Osteoblast (primary cell): ENCODE measurements around the gene PLVAP. TPM values are rescaled to one million over a fixed set of nuclear protein-coding genes. Genes with fewer than 3 reads are reported as not detected.

Experiments
- DNase-seq: peaks from one replicate; pipeline ENCODE4 v3.0.0; 2011; ENCODE audit warnings: low spot score, mixed read lengths; ENCODE audit not compliant: insufficient read length; ENCODE audit errors: missing footprints
- H2AFZ ChIP-seq: 2 replicates; pipeline ENCODE4 v1.6.0; 2011; ENCODE audit warnings: mild to moderate bottlenecking, low read length
- H3K27ac ChIP-seq: 2 replicates; pipeline ENCODE4 v1.5.1; 2011; ENCODE audit warnings: mild to moderate bottlenecking, low read depth, low read length, moderate library complexity
- H3K27me3 ChIP-seq: 2 replicates; pipeline ENCODE4 v1.6.0; 2012; ENCODE audit warnings: mild to moderate bottlenecking, control low read depth, inconsistent platforms, low read length, moderate library complexity; ENCODE audit not compliant: insufficient read depth
- H3K36me3 ChIP-seq: 2 replicates; pipeline ENCODE4 v1.5.1; 2011; ENCODE audit warnings: mild to moderate bottlenecking, low read length, control low read depth, moderate library complexity; ENCODE audit not compliant: insufficient read depth
- H3K4me1 ChIP-seq: 2 replicates; pipeline ENCODE4 v1.5.1; 2011; ENCODE audit warnings: mild to moderate bottlenecking, low read length, control low read depth, moderate library complexity; ENCODE audit not compliant: insufficient read depth
- H3K4me2 ChIP-seq: 2 replicates; pipeline ENCODE4 v1.6.0; 2011; ENCODE audit warnings: mild to moderate bottlenecking, low read length; ENCODE audit not compliant: insufficient read depth
- H3K4me3 ChIP-seq: fragments of 200-600 bp; sonication (generic); 3 replicates; pipeline ENCODE4 v1.5.1; 2012; ENCODE audit warnings: mild to moderate bottlenecking, low read length, inconsistent platforms; ENCODE audit not compliant: insufficient read depth
- H3K79me2 ChIP-seq: 2 replicates; pipeline ENCODE4 v1.6.0; 2012; ENCODE audit warnings: mild to moderate bottlenecking, low read length, control low read depth, inconsistent platforms; ENCODE audit not compliant: insufficient read depth
- H3K9me3 ChIP-seq: 2 replicates; pipeline ENCODE4 v1.5.1; 2011; ENCODE audit warnings: low read depth, low read length, control low read depth
- H4K20me1 ChIP-seq: 2 replicates; pipeline ENCODE4 v1.6.0; 2012; ENCODE audit warnings: mild to moderate bottlenecking, low read length, control low read depth; ENCODE audit not compliant: insufficient read depth
- CTCF ChIP-seq: IDR thresholded peaks from 2 replicates; pipeline ENCODE4 v1.5.1; 2011; ENCODE audit warnings: mild to moderate bottlenecking, low read depth, low read length, moderate library complexity; ENCODE audit errors: extremely low read depth
- total RNA-seq: library from RNA; depleted of rRNA; stranded (reverse); fragments of >200 nt; gene quantifications from 2 replicates; pipeline ENCODE4 v1.2.3, GENCODE V29; 2012

The PLVAP gene
- total RNA-seq, 1 donor, result not detected

GRCh38 chr19:17341386-17341785 lies 35.8 kb downstream of the PLVAP start:
- H4K20me1 ChIP-seq, result no peaks in the 10 kb centered on the region
- no peak overlapping the region for H2AFZ ChIP-seq
- no peaks in the 10 kb centered on the region for H3K36me3 ChIP-seq
- no peak overlapping the region for H3K4me2 ChIP-seq
- no peaks in the 10 kb centered on the region for H3K9me3 ChIP-seq
- no peak overlapping the region for H3K27ac ChIP-seq
- peaks cover 8% of the 10 kb centered on the region for H3K4me1 ChIP-seq
- TF ChIP-seq CTCF, result no peak
- DNase-seq, result no peak
- H3K4me3 ChIP-seq, result no peak overlapping the region
- no peaks in the 10 kb centered on the region for H3K79me2 ChIP-seq
- H3K27me3 ChIP-seq, result no peaks in the 10 kb centered on the region

GRCh38 chr19:17340871-17341357 lies 36.2 kb downstream of the PLVAP start:
- Histone ChIP-seq H3K79me2 (no peaks in the 10 kb centered on the region), H3K4me1 (peaks cover 8% of the 10 kb centered on the region), H3K4me3 (no peak overlapping the region), H3K4me2 (no peak overlapping the region), H2AFZ (no peak overlapping the region), H3K27ac (no peak overlapping the region), H4K20me1 (no peaks in the 10 kb centered on the region), H3K36me3 (no peaks in the 10 kb centered on the region), H3K9me3 (no peaks in the 10 kb centered on the region), H3K27me3 (no peaks in the 10 kb centered on the region)
- no peak for TF ChIP-seq CTCF
- peak; percentile 61 for DNase-seq

- H3K4me2 ChIP-seq, result no peak overlapping the region
- no peaks in the 10 kb centered on the region for H3K79me2 ChIP-seq
- H3K27me3 ChIP-seq, result no peaks in the 10 kb centered on the region
- no peaks in the 10 kb centered on the region for H4K20me1 ChIP-seq
- peaks cover 8% of the 10 kb centered on the region for H3K4me1 ChIP-seq
- no peaks in the 10 kb centered on the region for H3K36me3 ChIP-seq
- H3K4me3 ChIP-seq, result no peak overlapping the region
- no peak for TF ChIP-seq CTCF
- no peaks in the 10 kb centered on the region for H3K9me3 ChIP-seq
- no peak overlapping the region for H2AFZ ChIP-seq
- peak; percentile 69 for DNase-seq
- H3K27ac ChIP-seq, result no peak overlapping the region
Measured at GRCh38 chr19:17340302-17340870, 36.8 kb downstream of the PLVAP start.

GRCh38 chr19:17339088-17339741 lies 37.9 kb downstream of the PLVAP start:
- H2AFZ ChIP-seq, result no peak overlapping the region
- no peak overlapping the region for H3K4me2 ChIP-seq
- no peaks in the 10 kb centered on the region for H3K27me3 ChIP-seq
- H3K36me3 ChIP-seq, result no peaks in the 10 kb centered on the region
- TF ChIP-seq CTCF, result no peak
- no peaks in the 10 kb centered on the region for H3K9me3 ChIP-seq
- peaks cover 17% of the 10 kb centered on the region for H3K4me1 ChIP-seq
- no peaks in the 10 kb centered on the region for H3K79me2 ChIP-seq
- DNase-seq, result peak; percentile 70
- H4K20me1 ChIP-seq, result no peaks in the 10 kb centered on the region
- no peak overlapping the region for H3K4me3 ChIP-seq
- no peak overlapping the region for H3K27ac ChIP-seq
